Stimulated activated memory B cell treated with anti-CD40 and anti-IgM and Interleukin-4, amounts not matched to agents 10 μg/mL and 1 μg/mL and 100 μg/mL, for 72 hours (primary cell): Measurements from ENCODE around the gene CDADC1.

Experiments
- ATAC-seq: fragments of 150-1000 bp; cut with Tn5 transposase; 2 replicates; pipeline ENCODE4 v1.10.0; 2021
- H3K27ac Mint-ChIP-seq: one replicate; pipeline ENCODE4 v1.8.0; 2022; ENCODE audit warnings: mild to moderate bottlenecking, mixed read lengths
- H3K27me3 Mint-ChIP-seq: one replicate; pipeline ENCODE4 v1.8.0; 2022; ENCODE audit warnings: mixed read lengths
- H3K36me3 Mint-ChIP-seq: one replicate; pipeline ENCODE4 v1.8.0; 2022; ENCODE audit warnings: mixed read lengths
- H3K4me1 Mint-ChIP-seq: one replicate; pipeline ENCODE4 v1.8.0; 2022; ENCODE audit warnings: mixed read lengths
- H3K4me3 Mint-ChIP-seq: one replicate; pipeline ENCODE4 v1.8.0; 2022; ENCODE audit warnings: mild to moderate bottlenecking, moderate library complexity, mixed read lengths
- H3K9me3 Mint-ChIP-seq: one replicate; pipeline ENCODE4 v1.8.0; 2022; ENCODE audit warnings: mixed read lengths

CDADC1 gene

GRCh38 chr13:49297338-49297737 lies 49.6 kb downstream of the CDADC1 start:
- peaks cover 22% of the 10 kb centered on the region for H3K36me3 Mint-ChIP-seq
- H3K27ac Mint-ChIP-seq, result no peak overlapping the region
- H3K4me1 Mint-ChIP-seq, result peaks cover 12% of the 10 kb centered on the region
- no peaks in the 10 kb centered on the region for H3K27me3 Mint-ChIP-seq
- H3K9me3 Mint-ChIP-seq, result no peaks in the 10 kb centered on the region
- no peak overlapping the region for H3K4me3 Mint-ChIP-seq
- no peak for ATAC-seq

- no peak overlapping the region for H3K27ac Mint-ChIP-seq
- H3K36me3 Mint-ChIP-seq, result peaks cover 13% of the 10 kb centered on the region
- H3K4me3 Mint-ChIP-seq, result no peak overlapping the region
- no peaks in the 10 kb centered on the region for H3K9me3 Mint-ChIP-seq
- peaks cover 20% of the 10 kb centered on the region for H3K4me1 Mint-ChIP-seq
- H3K27me3 Mint-ChIP-seq, result no peaks in the 10 kb centered on the region
- ATAC-seq, result no peak
Observed at GRCh38 chr13:49298416-49298815, 50.7 kb downstream of the CDADC1 start.

- H3K27me3 Mint-ChIP-seq, result no peaks in the 10 kb centered on the region
- no peak for ATAC-seq
- H3K27ac Mint-ChIP-seq, result no peak overlapping the region
- H3K4me3 Mint-ChIP-seq, result no peak overlapping the region
- H3K9me3 Mint-ChIP-seq, result no peaks in the 10 kb centered on the region
- peaks cover 20% of the 10 kb centered on the region for H3K4me1 Mint-ChIP-seq
- peaks cover 10% of the 10 kb centered on the region for H3K36me3 Mint-ChIP-seq
Observed at GRCh38 chr13:49298903-49299605, 51.3 kb downstream of the CDADC1 start.

- no peak overlapping the region for H3K27ac Mint-ChIP-seq
- no peak overlapping the region for H3K4me3 Mint-ChIP-seq
- ATAC-seq, result no peak
- H3K27me3 Mint-ChIP-seq, result no peaks in the 10 kb centered on the region
- peaks cover 4% of the 10 kb centered on the region for H3K36me3 Mint-ChIP-seq
- H3K4me1 Mint-ChIP-seq, result peaks cover 20% of the 10 kb centered on the region
- H3K9me3 Mint-ChIP-seq, result no peaks in the 10 kb centered on the region
Observed at GRCh38 chr13:49300276-49300675, 52.6 kb downstream of the CDADC1 start.

- H3K36me3 Mint-ChIP-seq, result no peaks in the 10 kb centered on the region
- H3K27me3 Mint-ChIP-seq, result no peaks in the 10 kb centered on the region
- H3K4me1 Mint-ChIP-seq, result peaks cover 20% of the 10 kb centered on the region
- H3K27ac Mint-ChIP-seq, result peak overlapping the region; percentile 65
- peak; percentile 89 for ATAC-seq
- H3K9me3 Mint-ChIP-seq, result no peaks in the 10 kb centered on the region
- H3K4me3 Mint-ChIP-seq, result peak overlapping the region; percentile 67
Observed at GRCh38 chr13:49300739-49301589, 53.2 kb downstream of the CDADC1 start.

GRCh38 chr13:49302222-49302621 lies 54.5 kb downstream of the CDADC1 start:
- no peak overlapping the region for H3K4me3 Mint-ChIP-seq
- no peaks in the 10 kb centered on the region for H3K27me3 Mint-ChIP-seq
- ATAC-seq, result no peak
- no peaks in the 10 kb centered on the region for H3K9me3 Mint-ChIP-seq
- H3K4me1 Mint-ChIP-seq, result peaks cover 20% of the 10 kb centered on the region
- peak overlapping the region; percentile 5 for H3K27ac Mint-ChIP-seq
- H3K36me3 Mint-ChIP-seq, result no peaks in the 10 kb centered on the region

GRCh38 chr13:49302817-49303216 lies 55.1 kb downstream of the CDADC1 start:
- Mint-ChIP-seq H3K27me3 (no peaks in the 10 kb centered on the region), H3K4me3 (no peak overlapping the region), H3K9me3 (no peaks in the 10 kb centered on the region), H3K4me1 (peaks cover 20% of the 10 kb centered on the region), H3K27ac (peak overlapping the region; percentile 5), H3K36me3 (no peaks in the 10 kb centered on the region)
- no peak for ATAC-seq

GRCh38 chr13:49303533-49304252 lies 56.0 kb downstream of the CDADC1 start:
- Mint-ChIP-seq H3K27me3 (no peaks in the 10 kb centered on the region), H3K36me3 (no peaks in the 10 kb centered on the region), H3K4me1 (peaks cover 20% of the 10 kb centered on the region), H3K27ac (no peak overlapping the region), H3K9me3 (no peaks in the 10 kb centered on the region), H3K4me3 (no peak overlapping the region)
- ATAC-seq, result no peak

GRCh38 chr13:49304356-49304755 lies 56.6 kb downstream of the CDADC1 start:
- Mint-ChIP-seq H3K27ac (no peak overlapping the region), H3K9me3 (no peaks in the 10 kb centered on the region), H3K36me3 (no peaks in the 10 kb centered on the region), H3K4me1 (peaks cover 20% of the 10 kb centered on the region), H3K4me3 (no peak overlapping the region), H3K27me3 (no peaks in the 10 kb centered on the region)
- ATAC-seq, result no peak

- peaks cover 20% of the 10 kb centered on the region for H3K4me1 Mint-ChIP-seq
- H3K27ac Mint-ChIP-seq, result no peak overlapping the region
- ATAC-seq, result no peak
- H3K27me3 Mint-ChIP-seq, result no peaks in the 10 kb centered on the region
- H3K36me3 Mint-ChIP-seq, result peaks cover 4% of the 10 kb centered on the region
- H3K9me3 Mint-ChIP-seq, result no peaks in the 10 kb centered on the region
- H3K4me3 Mint-ChIP-seq, result no peak overlapping the region
Observed at GRCh38 chr13:49304763-49305700, 57.3 kb downstream of the CDADC1 start.

GRCh38 chr13:49305792-49306425 lies 58.2 kb downstream of the CDADC1 start:
- peaks cover 20% of the 10 kb centered on the region for H3K4me1 Mint-ChIP-seq
- H3K36me3 Mint-ChIP-seq, result peaks cover 6% of the 10 kb centered on the region
- H3K4me3 Mint-ChIP-seq, result no peak overlapping the region
- ATAC-seq, result no peak
- H3K9me3 Mint-ChIP-seq, result no peaks in the 10 kb centered on the region
- H3K27me3 Mint-ChIP-seq, result no peaks in the 10 kb centered on the region
- H3K27ac Mint-ChIP-seq, result no peak overlapping the region

GRCh38 chr13:49307365-49307764 lies 59.6 kb downstream of the CDADC1 start:
- no peak overlapping the region for H3K4me3 Mint-ChIP-seq
- H3K36me3 Mint-ChIP-seq, result peaks cover 6% of the 10 kb centered on the region
- no peak for ATAC-seq
- no peaks in the 10 kb centered on the region for H3K9me3 Mint-ChIP-seq
- no peaks in the 10 kb centered on the region for H3K27me3 Mint-ChIP-seq
- no peak overlapping the region for H3K27ac Mint-ChIP-seq
- H3K4me1 Mint-ChIP-seq, result peaks cover 8% of the 10 kb centered on the region

GRCh38 chr13:49308097-49308875 lies 60.6 kb downstream of the CDADC1 start:
- Mint-ChIP-seq H3K4me3 (no peak overlapping the region), H3K4me1 (no peaks in the 10 kb centered on the region), H3K27ac (no peak overlapping the region), H3K9me3 (no peaks in the 10 kb centered on the region), H3K27me3 (no peaks in the 10 kb centered on the region), H3K36me3 (peaks cover 6% of the 10 kb centered on the region)
- ATAC-seq, result no peak
